Right atrium auricular region (tissue), 2 donors: ENCODE results near the gene PARD3B. TPM values are rescaled to one million over a fixed set of nuclear protein-coding genes. Genes with fewer than 3 reads are reported as not detected.

Experiments used
- DNase-seq: peaks from one replicate; pipeline ENCODE4 v3.0.0-alpha.2; 2019; ENCODE audit warnings: low spot score
- H3K27ac ChIP-seq, 2 donors: fragments of 200-600 bp; sonication (generic); 1 replicate in 1 of 2; 2 replicates in 1 of 2; pipeline ENCODE4 v1.5.1; 2016 to 2019
- H3K27me3 ChIP-seq, 2 donors: fragments of 200-600 bp; sonication (generic); one replicate each; pipeline versions ENCODE4 v1.5.1 to v1.6.0; 2017 to 2019
- H3K36me3 ChIP-seq: fragments of 200-600 bp; sonication (generic); one replicate; pipeline ENCODE4 v1.5.1; 2016
- H3K4me1 ChIP-seq, 2 donors: fragments of 200-600 bp; sonication (generic); one replicate each; pipeline versions ENCODE4 v1.5.1 to v1.6.0; 2017 to 2019
- H3K4me3 ChIP-seq, 2 donors: fragments of 200-600 bp; sonication (generic); 1 replicate in 1 of 2; 2 replicates in 1 of 2; pipeline ENCODE4 v1.5.1; 2017 to 2019; ENCODE audit warnings: mild to moderate bottlenecking in 1 of 2, moderate library complexity in 1 of 2
- H3K9me3 ChIP-seq, 2 donors: fragments of 200-600 bp; sonication (generic); one replicate each; pipeline ENCODE4 v1.5.1; 2019
- total RNA-seq, 2 donors: library from RNA; depleted of rRNA; stranded (reverse); fragments of >200 nt; gene quantifications; one replicate each; pipeline ENCODE4 v1.1.0, GENCODE V29; 2016
- TF ChIP-seq, protein P1 (sequence below), 2 donors: fragments of 200-600 bp; sonication (generic); IDR thresholded peaks; one replicate each; pipeline ENCODE4 v1.5.1; 2019; ENCODE audit warnings: antibody characterized with exemption in 2 of 2

PARD3B gene
- total RNA-seq, 2 donors from 2014 or later, result 7.4 to 12.2 TPM

GRCh38 chr2:205366336-205367060, 821.2 kb downstream of the PARD3B start:
- H3K9me3 ChIP-seq, result no peaks in the 10 kb centered on the region
- peaks cover 0 to 10% of the 10 kb centered on the region in 2 donors for H3K4me1 ChIP-seq
- TF ChIP-seq, protein P1, sequence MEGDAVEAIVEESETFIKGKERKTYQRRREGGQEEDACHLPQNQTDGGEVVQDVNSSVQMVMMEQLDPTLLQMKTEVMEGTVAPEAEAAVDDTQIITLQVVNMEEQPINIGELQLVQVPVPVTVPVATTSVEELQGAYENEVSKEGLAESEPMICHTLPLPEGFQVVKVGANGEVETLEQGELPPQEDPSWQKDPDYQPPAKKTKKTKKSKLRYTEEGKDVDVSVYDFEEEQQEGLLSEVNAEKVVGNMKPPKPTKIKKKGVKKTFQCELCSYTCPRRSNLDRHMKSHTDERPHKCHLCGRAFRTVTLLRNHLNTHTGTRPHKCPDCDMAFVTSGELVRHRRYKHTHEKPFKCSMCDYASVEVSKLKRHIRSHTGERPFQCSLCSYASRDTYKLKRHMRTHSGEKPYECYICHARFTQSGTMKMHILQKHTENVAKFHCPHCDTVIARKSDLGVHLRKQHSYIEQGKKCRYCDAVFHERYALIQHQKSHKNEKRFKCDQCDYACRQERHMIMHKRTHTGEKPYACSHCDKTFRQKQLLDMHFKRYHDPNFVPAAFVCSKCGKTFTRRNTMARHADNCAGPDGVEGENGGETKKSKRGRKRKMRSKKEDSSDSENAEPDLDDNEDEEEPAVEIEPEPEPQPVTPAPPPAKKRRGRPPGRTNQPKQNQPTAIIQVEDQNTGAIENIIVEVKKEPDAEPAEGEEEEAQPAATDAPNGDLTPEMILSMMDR (IDR thresholded peaks at IDR 0.05), result no peak
- no peak overlapping the region for H3K4me3 ChIP-seq
- H3K27ac ChIP-seq, result no peak overlapping the region
- no peak for DNase-seq
- H3K27me3 ChIP-seq, result no peaks in the 10 kb centered on the region
- no peaks in the 10 kb centered on the region for H3K36me3 ChIP-seq

GRCh38 chr2:205367331-205367935, 822.2 kb downstream of the PARD3B start:
- Histone ChIP-seq H3K27ac (no peak overlapping the region), H3K4me1 (peaks cover 0 to 10% of the 10 kb centered on the region in 2 donors), H3K4me3 (no peak overlapping the region), H3K9me3 (no peaks in the 10 kb centered on the region), H3K27me3 (no peaks in the 10 kb centered on the region), H3K36me3 (no peaks in the 10 kb centered on the region)
- DNase-seq, result no peak
- TF ChIP-seq, protein P1 (IDR thresholded peaks at IDR 0.05), result no peak

DNA sequence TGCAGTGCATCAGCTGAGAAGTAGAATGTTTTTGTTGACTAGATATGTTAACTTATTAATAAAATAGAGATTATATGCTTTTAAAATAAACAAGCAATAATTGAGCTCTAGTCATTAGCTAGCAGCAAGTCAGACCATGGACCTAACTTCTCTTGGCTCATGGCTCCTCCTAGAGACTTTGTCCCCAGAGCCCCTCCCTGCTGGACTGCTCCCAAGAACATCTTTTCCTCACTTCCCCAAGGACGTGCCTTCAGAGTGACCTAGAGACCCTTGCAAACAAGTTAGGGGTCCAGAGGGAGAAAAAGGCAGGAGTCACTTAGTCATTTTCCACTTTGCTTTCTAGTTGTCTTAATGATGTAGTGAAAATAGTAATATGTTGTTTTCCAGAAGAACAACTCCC, 824.5 kb downstream of the PARD3B start:
- no peak for DNase-seq
- H3K27ac ChIP-seq, result no peak overlapping the region
- no peak overlapping the region for H3K4me3 ChIP-seq
- H3K4me1 ChIP-seq, result peaks cover 0 to 10% of the 10 kb centered on the region in 2 donors
- no peaks in the 10 kb centered on the region for H3K27me3 ChIP-seq
- no peaks in the 10 kb centered on the region for H3K36me3 ChIP-seq
- TF ChIP-seq, protein P1 (IDR thresholded peaks at IDR 0.05), result no peak
- no peaks in the 10 kb centered on the region for H3K9me3 ChIP-seq

- TF ChIP-seq, protein P1 (IDR thresholded peaks at IDR 0.05), result no peak
- Histone ChIP-seq H3K9me3 (no peaks in the 10 kb centered on the region), H3K36me3 (no peaks in the 10 kb centered on the region), H3K27ac (no peak overlapping the region), H3K4me1 (peaks cover 0 to 10% of the 10 kb centered on the region in 2 donors), H3K27me3 (no peaks in the 10 kb centered on the region), H3K4me3 (no peak overlapping the region)
- DNase-seq, result no peak
Measured at GRCh38 chr2:205370726-205371125, 825.5 kb downstream of the PARD3B start.

DNA sequence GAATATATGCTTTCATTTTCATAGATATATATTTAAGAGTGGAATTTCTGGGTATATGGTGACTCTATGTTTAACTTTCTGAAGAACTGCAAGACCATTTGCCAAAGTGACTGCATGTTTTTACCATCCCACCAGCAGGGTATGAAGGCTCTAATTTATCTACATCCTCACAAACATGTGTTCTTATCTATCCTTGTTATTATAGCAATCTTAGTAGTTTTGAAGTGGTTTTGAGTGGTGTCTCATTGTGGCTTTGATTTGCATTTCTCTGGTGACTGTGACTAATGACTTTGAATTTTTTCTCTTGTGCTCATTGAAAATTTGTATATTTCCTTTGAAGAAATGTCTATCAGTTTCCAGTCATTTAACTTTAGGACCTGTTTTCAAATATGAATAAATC, 826.9 kb downstream of the PARD3B start:
- TF ChIP-seq, protein P1 (IDR thresholded peaks at IDR 0.05), result no peak
- no peaks in the 10 kb centered on the region for H3K27me3 ChIP-seq
- H3K9me3 ChIP-seq, result no peaks in the 10 kb centered on the region
- H3K27ac ChIP-seq, result no peak overlapping the region
- no peaks in the 10 kb centered on the region for H3K36me3 ChIP-seq
- no peak overlapping the region for H3K4me3 ChIP-seq
- peaks cover 0 to under 1% of the 10 kb centered on the region in 2 donors for H3K4me1 ChIP-seq
- no peak for DNase-seq
